Panc1 (cell line): ENCODE data around the gene FAR2.

Experiments used
- CTCF ChIP-seq: fragments of 450-650 bp; IDR thresholded peaks from 2 replicates; pipeline ENCODE4 v1.5.1; 2017; ENCODE audit warnings: mild to moderate bottlenecking
- POLR2AphosphoS5 ChIP-seq: IDR thresholded peaks from 2 replicates; pipeline ENCODE4 v1.6.1; 2012; ENCODE audit warnings: mild to moderate bottlenecking, low read depth, low read length, moderate library complexity
- TF ChIP-seq, protein P1 (sequence below), 2 experiments: IDR thresholded peaks; 2 replicates each; pipeline ENCODE4 v1.6.1; 2011 to 2012; ENCODE audit warnings: low read depth in 2 of 2, control low read depth in 1 of 2, low read length in 1 of 2, mild to moderate bottlenecking in 1 of 2, moderate library complexity in 1 of 2; ENCODE audit not compliant: insufficient read depth in 1 of 2

- TF ChIP-seq CTCF: no peak
- TF ChIP-seq, protein P1, sequence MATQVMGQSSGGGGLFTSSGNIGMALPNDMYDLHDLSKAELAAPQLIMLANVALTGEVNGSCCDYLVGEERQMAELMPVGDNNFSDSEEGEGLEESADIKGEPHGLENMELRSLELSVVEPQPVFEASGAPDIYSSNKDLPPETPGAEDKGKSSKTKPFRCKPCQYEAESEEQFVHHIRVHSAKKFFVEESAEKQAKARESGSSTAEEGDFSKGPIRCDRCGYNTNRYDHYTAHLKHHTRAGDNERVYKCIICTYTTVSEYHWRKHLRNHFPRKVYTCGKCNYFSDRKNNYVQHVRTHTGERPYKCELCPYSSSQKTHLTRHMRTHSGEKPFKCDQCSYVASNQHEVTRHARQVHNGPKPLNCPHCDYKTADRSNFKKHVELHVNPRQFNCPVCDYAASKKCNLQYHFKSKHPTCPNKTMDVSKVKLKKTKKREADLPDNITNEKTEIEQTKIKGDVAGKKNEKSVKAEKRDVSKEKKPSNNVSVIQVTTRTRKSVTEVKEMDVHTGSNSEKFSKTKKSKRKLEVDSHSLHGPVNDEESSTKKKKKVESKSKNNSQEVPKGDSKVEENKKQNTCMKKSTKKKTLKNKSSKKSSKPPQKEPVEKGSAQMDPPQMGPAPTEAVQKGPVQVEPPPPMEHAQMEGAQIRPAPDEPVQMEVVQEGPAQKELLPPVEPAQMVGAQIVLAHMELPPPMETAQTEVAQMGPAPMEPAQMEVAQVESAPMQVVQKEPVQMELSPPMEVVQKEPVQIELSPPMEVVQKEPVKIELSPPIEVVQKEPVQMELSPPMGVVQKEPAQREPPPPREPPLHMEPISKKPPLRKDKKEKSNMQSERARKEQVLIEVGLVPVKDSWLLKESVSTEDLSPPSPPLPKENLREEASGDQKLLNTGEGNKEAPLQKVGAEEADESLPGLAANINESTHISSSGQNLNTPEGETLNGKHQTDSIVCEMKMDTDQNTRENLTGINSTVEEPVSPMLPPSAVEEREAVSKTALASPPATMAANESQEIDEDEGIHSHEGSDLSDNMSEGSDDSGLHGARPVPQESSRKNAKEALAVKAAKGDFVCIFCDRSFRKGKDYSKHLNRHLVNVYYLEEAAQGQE (IDR thresholded peaks at IDR 0.05; ENCODE audit: insufficient read depth in 1 of 2, low read depth in 2 of 2, low read length in 1 of 2): no peak
- no peak for TF ChIP-seq POLR2AphosphoS5
Measured at GRCh38 chr12:29314416-29314815, 165.3 kb downstream of the FAR2 start.
